GM20000 (cell line): Measurements from ENCODE around the gene ATG4A.

Source experiments
- DNase-seq: peaks from one replicate; pipeline ENCODE4 v3.0.0; 2012; ENCODE audit warnings: low spot score
- CTCF ChIP-seq: IDR thresholded peaks from 2 replicates; pipeline ENCODE4 v1.5.1; 2012; ENCODE audit warnings: mild to moderate bottlenecking, control low read depth; ENCODE audit errors: extremely low read depth, missing control alignments

The ATG4A gene

GRCh38 chrX:108198420-108198819 is 106.8 kb downstream of the ATG4A start:
- no peak for DNase-seq
- TF ChIP-seq CTCF: no peak

GRCh38 chrX:108199041-108199440 is 107.5 kb downstream of the ATG4A start:
- DNase-seq: no peak
- no peak for TF ChIP-seq CTCF

GRCh38 chrX:108199691-108200090 is 108.1 kb downstream of the ATG4A start:
- peak; percentile 15 for DNase-seq

GRCh38 chrX:108203540-108203939 is 112.0 kb downstream of the ATG4A start:
- DNase-seq: no peak
- TF ChIP-seq CTCF: no peak

More at GRCh38 chrX:108199691-108200090, 108.1 kb downstream of the ATG4A start:
- TF ChIP-seq CTCF: peak; percentile 16
